ENCODE measurements around the gene HSD11B2. TPM values are rescaled to one million over a fixed set of nuclear protein-coding genes. Genes with fewer than 3 reads are reported as not detected.

HSD11B2 gene
- total and polyA plus RNA-seq, 2 donors (not counting 3 experiments of a cell fraction or from before 2014, with no cell fraction given) = 0.10 TPM; not detected in 1

- intact Hi-C loops (cut with micrococcal nuclease) = no loop called here
- ChIA-PET CTCF (interaction anchor here (1.0 to 12.4 kb wide), 3 partner anchors 8 to 34 kb away, joined by 4 to 201 read pairs (median 16); no protein-coding TSS in a partner anchor), POLR2A (no interaction called here)
- peak; percentile 44 for DNase-seq (ENCODE audit: low read depth, low spot score)
- TF ChIP-seq POLR2AphosphoS5 (IDR thresholded peaks at IDR 0.05; ENCODE audit: insufficient read depth, low read depth, low read length) = no peak
- no peak for TF ChIP-seq FOS (IDR thresholded peaks at IDR 0.05; ENCODE audit: borderline replicate concordance, insufficient read depth, low read length)
- no peak for TF ChIP-seq MYC (IDR thresholded peaks at IDR 0.05; ENCODE audit: low read depth, low read length)
- TF ChIP-seq EZH2 (IDR thresholded peaks at IDR 0.05; ENCODE audit: borderline replicate concordance, low read depth, low read length, severe bottlenecking) = no peak
- no peak for TF ChIP-seq CTCF (IDR thresholded peaks at IDR 0.05; ENCODE audit: extremely low read depth in 1 of 2, insufficient read depth in 1 of 2, low read depth in 1 of 2, low read length in 2 of 2)
- no peak for TF ChIP-seq POLR2A (IDR thresholded peaks at IDR 0.05; ENCODE audit: low read depth, low read length)
- no peak for TF ChIP-seq GATA2 (IDR thresholded peaks at IDR 0.05; ENCODE audit: insufficient read depth, insufficient read length, low read depth, low read length)
- no peak for TF ChIP-seq JUN (IDR thresholded peaks at IDR 0.05; ENCODE audit: borderline replicate concordance, insufficient read depth, insufficient read length, low read depth)
- TF ChIP-seq MAX (IDR thresholded peaks at IDR 0.05; ENCODE audit: insufficient read depth, insufficient read length) = no peak
- Histone ChIP-seq H3K4me3 (replicated peaks in 1 of 3; ENCODE audit: insufficient read depth in 1 of 3, low read depth in 1 of 3, low read length in 3 of 3) (no peak overlapping the region), H3K9me1 (replicated peaks; ENCODE audit: control insufficient read depth, extremely low read depth, insufficient read depth, low read length) (no peaks in the 10 kb centered on the region), H3K79me2 (ENCODE audit: control insufficient read depth, insufficient read depth, low read length) (no peaks in the 10 kb centered on the region), H3K27ac (ENCODE audit: insufficient read depth, low read depth, low read length) (no peak overlapping the region), H3K9ac (replicated peaks; ENCODE audit: extremely low read depth, insufficient read depth, low read length) (no peak overlapping the region), H3K4me1 (ENCODE audit: control insufficient read depth, extremely low read depth, insufficient read depth, low read length) (peaks cover 13% of the 10 kb centered on the region), H3K4me2 (ENCODE audit: insufficient read depth, low read length) (no peak overlapping the region), H2AFZ (ENCODE audit: low read depth, low read length) (no peak overlapping the region), H3K27me3 (ENCODE audit: control insufficient read depth in 2 of 2, insufficient read depth in 2 of 2, low read length in 2 of 2) (no peaks in the 10 kb centered on the region), H4K20me1 (replicated peaks; ENCODE audit: control insufficient read depth, extremely low read depth, insufficient read depth, low read length) (no peaks in the 10 kb centered on the region), H3K36me3 (ENCODE audit: control insufficient read depth in 2 of 2, extremely low read depth in 1 of 2, insufficient read depth in 2 of 2, low read length in 2 of 2) (peaks cover 0 to 8% of the 10 kb centered on the region in 2 experiments), H3K9me3 (replicated peaks; ENCODE audit: control insufficient read depth, insufficient read depth, low read length) (no peaks in the 10 kb centered on the region)
- dilution Hi-C loops (cut with MboI; ENCODE audit: extremely low pct_ligation_motif_present, low sequenced_read_pairs) = no loop called here
- FAIRE-seq = no peak
- BruUV-seq (replicated peaks) = no TSS peak
Measured at GRCh38 chr16:67459066-67459860, 28.3 kb downstream of the HSD11B2 start.
